ENCODE results near the gene DAPL1.
"Not testable (repeated sequence)": the region's sequence is repeated elsewhere in the genome, so short reads cannot be mapped to it uniquely, and the experiment has no call there.

DAPL1 gene

GRCh38 chr2:158823486-158824237 lies 28.5 kb downstream of the DAPL1 start:
- no peak for DNase-seq

GRCh38 chr2:158825021-158825420 lies 29.9 kb downstream of the DAPL1 start:
- ATAC-seq = no peak
- no peak for DNase-seq

More at GRCh38 chr2:158823486-158824237, 28.5 kb downstream of the DAPL1 start:
- no peak for ATAC-seq

- DNase-seq = no peak
- no peak for ATAC-seq
Observed at GRCh38 chr2:158826965-158827364, 31.8 kb downstream of the DAPL1 start.

GRCh38 chr2:158828378-158829164 lies 33.5 kb downstream of the DAPL1 start:
- ATAC-seq = no peak
- no peak for DNase-seq

GRCh38 chr2:158829167-158829566 lies 34.0 kb downstream of the DAPL1 start:
- no peak for DNase-seq
- no peak for ATAC-seq

GRCh38 chr2:158830201-158830600 lies 35.1 kb downstream of the DAPL1 start:
- DNase-seq = no peak
- ATAC-seq = no peak

GRCh38 chr2:158835431-158835830 lies 40.3 kb downstream of the DAPL1 start:
- DNase-seq (no peak), ATAC-seq (no peak)

- ATAC-seq = no peak
- no peak for DNase-seq
Observed at GRCh38 chr2:158837645-158838044, 42.5 kb downstream of the DAPL1 start.

- DNase-seq (no peak), ATAC-seq (no peak)
Observed at GRCh38 chr2:158841850-158842249, 46.7 kb downstream of the DAPL1 start.

GRCh38 chr2:158845444-158845843 lies 50.3 kb downstream of the DAPL1 start:
- ATAC-seq = no peak
- DNase-seq = no peak

GRCh38 chr2:158845859-158846258 lies 50.7 kb downstream of the DAPL1 start:
- no peak for DNase-seq
- ATAC-seq = no peak

GRCh38 chr2:158847526-158847925 lies 52.4 kb downstream of the DAPL1 start:
- DNase-seq, ATAC-seq: not testable (repeated sequence)

- not testable (repeated sequence) for DNase-seq, ATAC-seq
Observed at GRCh38 chr2:158848031-158848970, 53.2 kb downstream of the DAPL1 start.

- DNase-seq, ATAC-seq: not testable (repeated sequence)
Observed at GRCh38 chr2:158860179-158860578, 65.1 kb downstream of the DAPL1 start.

GRCh38 chr2:158861626-158862025 lies 66.5 kb downstream of the DAPL1 start:
- ATAC-seq = not testable (repeated sequence)

GRCh38 chr2:158865469-158865868 lies 70.4 kb downstream of the DAPL1 start:
- not testable (repeated sequence) for ATAC-seq, DNase-seq

More at GRCh38 chr2:158861626-158862025, 66.5 kb downstream of the DAPL1 start:
- not testable (repeated sequence) for DNase-seq
